Esophagus muscularis mucosa (tissue), 4 donors: ENCODE measurements around the gene ATP5F1D. TPM values are rescaled to one million over a fixed set of nuclear protein-coding genes. Genes with fewer than 3 reads are reported as not detected.

ENCODE experiments used
- DNase-seq: peaks from one replicate; pipeline ENCODE4 v3.0.0-alpha.2; 2017; ENCODE audit errors: extremely low spot score
- H3K27ac ChIP-seq, 4 donors: fragments of 200-600 bp; sonication (generic); replicated peaks in 1 of 4; 1 replicate in 3 of 4; 2 replicates in 1 of 4; pipeline ENCODE4 v1.5.1; 2016 to 2019; ENCODE audit warnings: mild to moderate bottlenecking in 1 of 4
- H3K27me3 ChIP-seq, 4 donors: fragments of 200-600 bp; sonication (generic); one replicate each; pipeline versions ENCODE4 v1.5.1 to v1.6.0; 2016 to 2019
- H3K36me3 ChIP-seq, 4 donors: fragments of 200-600 bp; sonication (generic); one replicate each; pipeline ENCODE4 v1.5.1; 2016 to 2019
- H3K4me1 ChIP-seq, 4 donors: fragments of 200-600 bp; sonication (generic); one replicate each; pipeline ENCODE4 v1.5.1; 2016 to 2019
- H3K4me3 ChIP-seq, 4 donors: fragments of 200-600 bp; sonication (generic); 1 replicate in 2 of 4; 2 replicates in 2 of 4; pipeline ENCODE4 v1.5.1; 2016 to 2019; ENCODE audit warnings: mild to moderate bottlenecking in 4 of 4, moderate library complexity in 1 of 4
- H3K9me3 ChIP-seq, 4 donors: fragments of 200-600 bp; sonication (generic); 1 replicate in 3 of 4; 2 replicates in 1 of 4; pipeline ENCODE4 v1.5.1; 2016 to 2019
- EP300 ChIP-seq: sonication (generic); formaldehyde crosslinking; IDR thresholded peaks from one replicate; pipeline ENCODE4 v1.6.1; 2017; ENCODE audit warnings: antibody characterized with exemption
- POLR2A ChIP-seq: fragments of 450-650 bp; IDR thresholded peaks from one replicate; pipeline ENCODE4 v1.6.1; 2017; ENCODE audit warnings: antibody characterized with exemption, moderate library complexity, mild to moderate bottlenecking, low read depth
- POLR2AphosphoS5 ChIP-seq, 2 donors: sonication (generic); formaldehyde crosslinking; IDR thresholded peaks; one replicate each; pipeline ENCODE4 v1.6.1; 2017; ENCODE audit warnings: antibody characterized with exemption in 2 of 2
- WGBS: methylation state at CpG from one replicate; pipeline ENCODE4 v1.1.5; 2018; 5-methylcytosine and 5-hydroxymethylcytosine counted together
- intact Hi-C: fragments of 100-400 bp; cut with DNase I; formaldehyde crosslinking; loops from one replicate; pipeline ENCODE4 v1.15.1; 2023
- total RNA-seq, 4 donors: library from RNA; depleted of rRNA; stranded (reverse); fragments of >200 nt; gene quantifications; one replicate each; pipeline versions ENCODE4 v1.1.0 to v1.2.1, GENCODE V29; 2016
- TF ChIP-seq, protein P1 (sequence below), 3 experiments: fragments of 200-600 bp in 2 of 3; fragments of 450-650 bp in 1 of 3; sonication (generic) in 2 of 3; IDR thresholded peaks; one replicate each; pipeline ENCODE4 v1.5.1; 2017 to 2019; ENCODE audit warnings: antibody characterized with exemption in 3 of 3, mild to moderate bottlenecking in 2 of 3, moderate library complexity in 1 of 3

The ATP5F1D gene
- total RNA-seq, 4 donors from 2014 or later: 77.5 to 140 (median 109) TPM

DNA sequence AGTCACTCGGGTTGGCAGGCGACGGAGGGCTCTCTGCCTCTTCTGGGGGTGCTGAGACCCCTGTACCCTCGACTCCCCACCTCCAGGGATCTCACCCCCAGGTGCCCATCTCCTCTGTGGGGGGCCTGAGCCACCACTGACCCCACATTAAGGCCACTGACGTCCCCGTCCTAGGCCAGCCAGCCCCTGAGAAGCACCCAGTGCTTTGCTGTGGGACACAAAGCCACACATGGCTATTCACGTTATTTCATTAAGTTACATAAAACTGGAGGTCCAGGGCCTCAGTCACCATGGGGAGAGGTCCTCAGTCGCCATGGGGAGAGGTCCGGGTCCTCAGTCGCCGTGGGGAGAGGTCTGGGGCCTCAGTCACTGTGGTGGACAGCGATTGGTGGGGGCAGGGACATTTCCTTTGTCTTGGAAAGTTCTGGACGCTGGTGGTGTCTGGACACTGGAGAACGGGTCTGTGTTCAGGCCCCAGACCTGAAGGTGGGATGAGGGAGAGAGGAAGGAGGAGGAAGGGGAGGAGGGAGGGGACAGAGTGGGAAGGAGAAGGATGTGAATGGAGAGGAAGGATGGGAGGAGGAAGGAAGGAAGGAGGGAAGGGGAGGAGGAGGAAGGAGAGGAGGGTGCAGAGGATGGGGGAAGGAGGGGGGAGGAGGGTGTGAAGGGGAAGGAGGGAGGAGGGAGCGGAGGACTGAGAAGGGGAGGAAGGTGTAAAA is 40.2 kb downstream of the ATP5F1D start:
- peaks cover 2 to 37% (median 20%) of the 10 kb centered on the region in 4 donors for H3K4me1 ChIP-seq
- H3K4me3 ChIP-seq: no peak overlapping the region
- DNase-seq: no peak
- no peak overlapping the region for H3K27ac ChIP-seq
- peaks cover 0 to 28% (median 23%) of the 10 kb centered on the region in 4 donors for H3K36me3 ChIP-seq
- TF ChIP-seq, protein P1, sequence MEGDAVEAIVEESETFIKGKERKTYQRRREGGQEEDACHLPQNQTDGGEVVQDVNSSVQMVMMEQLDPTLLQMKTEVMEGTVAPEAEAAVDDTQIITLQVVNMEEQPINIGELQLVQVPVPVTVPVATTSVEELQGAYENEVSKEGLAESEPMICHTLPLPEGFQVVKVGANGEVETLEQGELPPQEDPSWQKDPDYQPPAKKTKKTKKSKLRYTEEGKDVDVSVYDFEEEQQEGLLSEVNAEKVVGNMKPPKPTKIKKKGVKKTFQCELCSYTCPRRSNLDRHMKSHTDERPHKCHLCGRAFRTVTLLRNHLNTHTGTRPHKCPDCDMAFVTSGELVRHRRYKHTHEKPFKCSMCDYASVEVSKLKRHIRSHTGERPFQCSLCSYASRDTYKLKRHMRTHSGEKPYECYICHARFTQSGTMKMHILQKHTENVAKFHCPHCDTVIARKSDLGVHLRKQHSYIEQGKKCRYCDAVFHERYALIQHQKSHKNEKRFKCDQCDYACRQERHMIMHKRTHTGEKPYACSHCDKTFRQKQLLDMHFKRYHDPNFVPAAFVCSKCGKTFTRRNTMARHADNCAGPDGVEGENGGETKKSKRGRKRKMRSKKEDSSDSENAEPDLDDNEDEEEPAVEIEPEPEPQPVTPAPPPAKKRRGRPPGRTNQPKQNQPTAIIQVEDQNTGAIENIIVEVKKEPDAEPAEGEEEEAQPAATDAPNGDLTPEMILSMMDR (IDR thresholded peaks at IDR 0.05): no peak
- TF ChIP-seq EP300 (no peak), POLR2AphosphoS5 (IDR thresholded peaks at IDR 0.05) (no peak), POLR2A (no peak)
- WGBS: 58% methylated on average over 12 of the region's 15 CpGs
- no peaks in the 10 kb centered on the region for H3K9me3 ChIP-seq
- peaks cover 0 to 37% (median 17%) of the 10 kb centered on the region in 4 donors for H3K27me3 ChIP-seq
- intact Hi-C loops: loop anchor here (5.0 to 10.0 kb wide), 2 partner anchors 71 to 123 kb away; partner anchors contain the start of genes DAZAP1 and GAMT

- Histone ChIP-seq H3K27me3 (peaks cover 0 to 46% (median 26%) of the 10 kb centered on the region in 4 donors), H3K4me3 (no peak overlapping the region), H3K9me3 (no peaks in the 10 kb centered on the region), H3K27ac (no peak overlapping the region), H3K36me3 (peaks cover 0 to 19% (median 17%) of the 10 kb centered on the region in 4 donors), H3K4me1 (peaks cover 0 to 41% (median 24%) of the 10 kb centered on the region in 4 donors)
- no peak for DNase-seq
- 88% methylated on average over 16 of the region's 18 CpGs for WGBS
- intact Hi-C loops: loop anchor here (5.0 to 10.0 kb wide), 2 partner anchors 70 to 122 kb away; partner anchors contain the start of genes DAZAP1 and GAMT
- TF ChIP-seq POLR2AphosphoS5 (IDR thresholded peaks at IDR 0.05): no peak
- TF ChIP-seq POLR2A: no peak
- no peak for TF ChIP-seq EP300
- TF ChIP-seq, protein P1 (IDR thresholded peaks at IDR 0.05): no peak
Measured at GRCh38 chr19:1282588-1283206, 41.1 kb downstream of the ATP5F1D start.

- intact Hi-C loops: loop anchor here (5.0 to 10.0 kb wide), 2 partner anchors 69 to 121 kb away; partner anchors contain the start of genes DAZAP1 and GAMT
- DNase-seq: no peak
- Histone ChIP-seq H3K4me3 (no peak overlapping the region), H3K27me3 (peaks cover 0 to 53% (median 32%) of the 10 kb centered on the region in 4 donors), H3K9me3 (no peaks in the 10 kb centered on the region), H3K36me3 (peaks cover 0 to 16% (median 13%) of the 10 kb centered on the region in 4 donors), H3K4me1 (peaks cover 0 to 37% (median 26%) of the 10 kb centered on the region in 4 donors), H3K27ac (no peak overlapping the region)
- TF ChIP-seq, protein P1 (IDR thresholded peaks at IDR 0.05): no peak
- TF ChIP-seq POLR2AphosphoS5 (IDR thresholded peaks at IDR 0.05) (no peak), POLR2A (no peak), EP300 (no peak)
- WGBS: 80% methylated on average over 21 of the region's 29 CpGs
Measured at GRCh38 chr19:1283207-1283916, 41.8 kb downstream of the ATP5F1D start.

GRCh38 chr19:1283917-1284292 is 42.4 kb downstream of the ATP5F1D start:
- no peak for DNase-seq
- peaks cover 0 to 35% (median 26%) of the 10 kb centered on the region in 4 donors for H3K4me1 ChIP-seq
- 53% methylated on average over 3 of the region's 12 CpGs for WGBS
- peaks cover 0 to 58% (median 34%) of the 10 kb centered on the region in 4 donors for H3K27me3 ChIP-seq
- H3K9me3 ChIP-seq: no peaks in the 10 kb centered on the region
- intact Hi-C loops: loop anchor here (5.0 to 10.0 kb wide), 2 partner anchors 68 to 121 kb away; partner anchors contain the start of genes DAZAP1 and GAMT
- no peak overlapping the region for H3K27ac ChIP-seq
- H3K36me3 ChIP-seq: peaks cover 0 to 12% (median 8%) of the 10 kb centered on the region in 4 donors
- H3K4me3 ChIP-seq: no peak overlapping the region
- TF ChIP-seq POLR2A: no peak
- TF ChIP-seq EP300: no peak
- no peak for TF ChIP-seq POLR2AphosphoS5 (IDR thresholded peaks at IDR 0.05)
- TF ChIP-seq, protein P1 (IDR thresholded peaks at IDR 0.05): no peak
